Mesodermal cell (in vitro differentiated cells): ENCODE data around the gene MTA1.
A peak's percentile ranks its signal among the peaks of the same experiment; 100 is the strongest.

Experiments
- H3K27ac ChIP-seq: 2 replicates; pipeline ENCODE4 v1.7.0; 2013; ENCODE audit warnings: mild to moderate bottlenecking, low read depth, low read length, moderate library complexity; ENCODE audit not compliant: severe bottlenecking
- H3K36me3 ChIP-seq: 2 replicates; pipeline ENCODE4 v1.7.1; 2013; ENCODE audit warnings: mild to moderate bottlenecking, low read length, moderate library complexity; ENCODE audit not compliant: control insufficient read depth, insufficient read depth
- H3K4me1 ChIP-seq: one replicate; pipeline ENCODE4 v1.7.1; 2013; ENCODE audit warnings: mild to moderate bottlenecking, low read length; ENCODE audit not compliant: insufficient read depth, control insufficient read depth, poor library complexity, severe bottlenecking
- H3K4me3 ChIP-seq: 2 replicates; pipeline ENCODE4 v1.7.0; 2013; ENCODE audit warnings: low read length, control low read depth, mild to moderate bottlenecking; ENCODE audit not compliant: insufficient read depth, poor library complexity, severe bottlenecking; ENCODE audit errors: extremely low read depth
- H3K9me3 ChIP-seq: 2 replicates; pipeline ENCODE4 v1.7.1; 2013; ENCODE audit warnings: mild to moderate bottlenecking, low read length, moderate library complexity; ENCODE audit not compliant: control insufficient read depth
- WGBS, 2 experiments: methylation state at CpG; one replicate each; pipeline ENCODE4 v1.1.5; 2013; ENCODE audit warnings: missing lambda C conversion rate in 2 of 2; ENCODE audit not compliant: insufficient coverage in 2 of 2; 5-methylcytosine and 5-hydroxymethylcytosine counted together

The MTA1 gene

GRCh38 chr14:105395538-105395854, 24.1 kb upstream of the MTA1 start:
- H3K27ac ChIP-seq: no peak overlapping the region
- H3K4me1 ChIP-seq: peaks cover 3% of the 10 kb centered on the region
- peaks cover 16% of the 10 kb centered on the region for H3K36me3 ChIP-seq
- H3K4me3 ChIP-seq: no peak overlapping the region
- WGBS, 2 experiments: 95 to 97% methylated on average over 7 to 8 of the region's 8 CpGs
- peaks cover 18% of the 10 kb centered on the region for H3K9me3 ChIP-seq

- 96 to 97% methylated on average over 11 to 12 of the region's 13 CpGs for WGBS, 2 experiments
- Histone ChIP-seq H3K36me3 (peaks cover 23% of the 10 kb centered on the region), H3K4me1 (peaks cover 3% of the 10 kb centered on the region), H3K9me3 (peaks cover 25% of the 10 kb centered on the region), H3K27ac (no peak overlapping the region), H3K4me3 (no peak overlapping the region)
Measured at GRCh38 chr14:105397350-105397931, 22.2 kb upstream of the MTA1 start.

- Histone ChIP-seq H3K4me3 (peak within 1 kb of the TSS; percentile 66), H3K36me3 (peaks cover 23% of the 10 kb centered on the region), H3K9me3 (peaks cover 29% of the 10 kb centered on the region), H3K27ac (peak within 1 kb of the TSS; percentile 59), H3K4me1 (peaks cover 3% of the 10 kb centered on the region)
- WGBS, 2 experiments: 18 to 20% methylated on average over 46 to 52 of the region's 77 CpGs
Measured at GRCh38 chr14:105398044-105398725, 21.4 kb upstream of the MTA1 start, which contains the start of gene TEX22. Gene TEX22 (plus strand): TSS chr14:105398538. CDS start chr14:105399341, 803 bp downstream.

- Histone ChIP-seq H3K9me3 (peaks cover 35% of the 10 kb centered on the region), H3K4me3 (peak overlapping the region; percentile 66), H3K27ac (peak overlapping the region; percentile 59), H3K4me1 (peaks cover 3% of the 10 kb centered on the region), H3K36me3 (peaks cover 23% of the 10 kb centered on the region)
- WGBS, 2 experiments: 58 to 73% methylated on average over 28 to 35 of the region's 41 CpGs
Measured at GRCh38 chr14:105398726-105399465, 20.7 kb upstream of the MTA1 start.

GRCh38 chr14:105399466-105399775, 20.2 kb upstream of the MTA1 start:
- Histone ChIP-seq H3K9me3 (peaks cover 40% of the 10 kb centered on the region), H3K27ac (no peak overlapping the region), H3K4me1 (peaks cover 3% of the 10 kb centered on the region), H3K4me3 (peak overlapping the region; percentile 66), H3K36me3 (peaks cover 23% of the 10 kb centered on the region)
- 90 to 100% methylated on average over 5 to 6 of the region's 8 CpGs for WGBS, 2 experiments

- H3K9me3 ChIP-seq: peaks cover 41% of the 10 kb centered on the region
- no peak overlapping the region for H3K4me3 ChIP-seq
- 92 to 98% methylated on average over 5 of the region's 9 CpGs for WGBS, 2 experiments
Measured at GRCh38 chr14:105400016-105400415, 19.6 kb upstream of the MTA1 start.

GRCh38 chr14:105401699-105402098, 17.9 kb upstream of the MTA1 start:
- WGBS, 2 experiments: 99 to 100% methylated on average over 8 to 9 of the region's 9 CpGs
- H3K36me3 ChIP-seq: peaks cover 23% of the 10 kb centered on the region
- no peak overlapping the region for H3K27ac ChIP-seq
- peaks cover 3% of the 10 kb centered on the region for H3K4me1 ChIP-seq
- H3K4me3 ChIP-seq: no peak overlapping the region
- H3K9me3 ChIP-seq: peaks cover 41% of the 10 kb centered on the region

More at GRCh38 chr14:105400016-105400415, 19.6 kb upstream of the MTA1 start:
- H3K27ac ChIP-seq: no peak overlapping the region
- H3K36me3 ChIP-seq: peaks cover 23% of the 10 kb centered on the region
- H3K4me1 ChIP-seq: peaks cover 3% of the 10 kb centered on the region

- Histone ChIP-seq H3K4me3 (no peak overlapping the region), H3K36me3 (no peaks in the 10 kb centered on the region), H3K27ac (no peak overlapping the region), H3K4me1 (no peaks in the 10 kb centered on the region), H3K9me3 (peaks cover 9% of the 10 kb centered on the region)
- WGBS, 2 experiments: 84 to 90% methylated on average over 12 to 13 of the region's 13 CpGs
Measured at GRCh38 chr14:105408592-105408991, 11.0 kb upstream of the MTA1 start.

GRCh38 chr14:105409364-105409763, 10.3 kb upstream of the MTA1 start:
- no peak overlapping the region for H3K27ac ChIP-seq
- peaks cover 1% of the 10 kb centered on the region for H3K4me1 ChIP-seq
- 90 to 100% methylated on average over 2 of the region's 3 CpGs for WGBS, 2 experiments
- no peaks in the 10 kb centered on the region for H3K36me3 ChIP-seq
- peaks cover 2% of the 10 kb centered on the region for H3K9me3 ChIP-seq
- no peak overlapping the region for H3K4me3 ChIP-seq

- H3K4me1 ChIP-seq: peaks cover 4% of the 10 kb centered on the region
- no peak overlapping the region for H3K4me3 ChIP-seq
- no peak overlapping the region for H3K27ac ChIP-seq
- WGBS, 2 experiments: 46 to 80% methylated on average over 2 to 3 of the region's 5 CpGs
- H3K36me3 ChIP-seq: no peaks in the 10 kb centered on the region
- H3K9me3 ChIP-seq: no peaks in the 10 kb centered on the region
Measured at GRCh38 chr14:105410642-105411016, 9.0 kb upstream of the MTA1 start.
